Left lung (tissue), 10 donors: Measurements from ENCODE around the gene SLC41A3. TPM values are rescaled to one million over a fixed set of nuclear protein-coding genes. Genes with fewer than 3 reads are reported as not detected.
"Not testable (repeated sequence)": the region's sequence is repeated elsewhere in the genome, so short reads cannot be mapped to it uniquely, and the experiment has no call there.

ENCODE experiments used
- ATAC-seq: fragments of 200-7000 bp; cut with Tn5 transposase; one replicate; pipeline ENCODE4 v1.9.1; 2020; ENCODE audit warnings: moderate library complexity
- DNase-seq, 4 donors: peaks; one replicate each; pipeline ENCODE4 v3.0.0-alpha.2; 2013 to 2020
- H3K27ac ChIP-seq, 2 donors: fragments of 200-600 bp; sonication (generic) in 1 of 2; one replicate each; pipeline versions ENCODE4 v1.5.0 to v1.8.0; 2020 to 2021
- H3K27me3 ChIP-seq, 2 donors: fragments of 200-600 bp; sonication (generic) in 1 of 2; one replicate each; pipeline versions ENCODE4 v1.5.0 to v1.8.0; 2020 to 2021
- H3K36me3 ChIP-seq, 2 donors: fragments of 200-600 bp; sonication (generic) in 1 of 2; one replicate each; pipeline versions ENCODE4 v1.5.0 to v1.8.0; 2020 to 2021
- H3K4me1 ChIP-seq, 2 donors: fragments of 200-600 bp; one replicate each; pipeline ENCODE4 v1.8.0; 2021
- H3K4me3 ChIP-seq, 2 donors: fragments of 200-600 bp; sonication (generic) in 1 of 2; one replicate each; pipeline versions ENCODE4 v1.5.0 to v1.8.0; 2020 to 2021; ENCODE audit warnings: mild to moderate bottlenecking in 1 of 2
- H3K9me3 ChIP-seq, 2 donors: fragments of 200-600 bp; sonication (generic) in 1 of 2; one replicate each; pipeline versions ENCODE4 v1.5.0 to v1.8.0; 2020 to 2021
- intact Hi-C, 2 donors: fragments of 100-400 bp; cut with DNase I; formaldehyde crosslinking; loops; one replicate each; pipeline versions ENCODE4 v1.11.2 to v1.14.2; 2022
- polyA plus RNA-seq, 6 donors: library from polyadenylated mRNA; unstranded; fragments of 120-200 nt; gene quantifications; one replicate each; pipeline ENCODE4 v1.2.1, GENCODE V29; 2013; ENCODE audit not compliant: insufficient read length in 6 of 6
- total RNA-seq, 2 donors: library from RNA; stranded (reverse); fragmentation: NEBNext Ultra II Directional; extraction: Animal tissue kit (Norgen Biotek cat#: 25700); gene quantifications; one replicate each; pipeline ENCODE4 v1.2.1, GENCODE V29; 2021
- TF ChIP-seq, protein P1 (sequence below), 2 donors: fragments of 200-600 bp; sonication (generic) in 1 of 2; IDR thresholded peaks; one replicate each; pipeline versions ENCODE4 v1.5.0 to v1.8.0; 2021; ENCODE audit warnings: antibody characterized with exemption in 2 of 2
- donor health status: DM: no; HTN: yes; CAD: no.
- donor health status: DM: no; HTN: no; CAD: no.

The SLC41A3 gene
- total and polyA plus RNA-seq, 8 donors, result 35.1 to 69.5 (median 59.0) TPM

DNA sequence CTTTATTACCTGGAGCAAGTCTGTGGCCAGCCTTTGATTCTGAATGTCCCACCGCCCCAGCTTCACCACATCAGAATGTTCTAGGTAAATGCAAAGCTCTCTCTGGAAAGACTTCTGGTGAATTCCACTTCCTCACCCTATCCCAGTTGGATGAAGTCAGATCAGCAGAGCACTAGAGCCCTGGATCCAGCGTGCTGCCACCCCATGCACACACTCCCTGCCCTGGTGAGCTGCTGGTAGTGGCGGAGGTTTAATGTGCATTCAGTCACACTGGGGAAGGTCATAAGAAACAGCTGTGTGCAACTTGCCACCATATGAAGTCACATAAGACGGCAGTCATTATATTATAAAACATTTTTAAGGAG is 16.3 kb upstream of the SLC41A3 start:
- no peaks in the 10 kb centered on the region for H3K27me3 ChIP-seq
- intact Hi-C loops, result no loop called here
- no peak for ATAC-seq
- no peaks in the 10 kb centered on the region for H3K36me3 ChIP-seq
- no peak for DNase-seq
- H3K27ac ChIP-seq, result no peak overlapping the region
- no peaks in the 10 kb centered on the region for H3K4me1 ChIP-seq
- TF ChIP-seq, protein P1, sequence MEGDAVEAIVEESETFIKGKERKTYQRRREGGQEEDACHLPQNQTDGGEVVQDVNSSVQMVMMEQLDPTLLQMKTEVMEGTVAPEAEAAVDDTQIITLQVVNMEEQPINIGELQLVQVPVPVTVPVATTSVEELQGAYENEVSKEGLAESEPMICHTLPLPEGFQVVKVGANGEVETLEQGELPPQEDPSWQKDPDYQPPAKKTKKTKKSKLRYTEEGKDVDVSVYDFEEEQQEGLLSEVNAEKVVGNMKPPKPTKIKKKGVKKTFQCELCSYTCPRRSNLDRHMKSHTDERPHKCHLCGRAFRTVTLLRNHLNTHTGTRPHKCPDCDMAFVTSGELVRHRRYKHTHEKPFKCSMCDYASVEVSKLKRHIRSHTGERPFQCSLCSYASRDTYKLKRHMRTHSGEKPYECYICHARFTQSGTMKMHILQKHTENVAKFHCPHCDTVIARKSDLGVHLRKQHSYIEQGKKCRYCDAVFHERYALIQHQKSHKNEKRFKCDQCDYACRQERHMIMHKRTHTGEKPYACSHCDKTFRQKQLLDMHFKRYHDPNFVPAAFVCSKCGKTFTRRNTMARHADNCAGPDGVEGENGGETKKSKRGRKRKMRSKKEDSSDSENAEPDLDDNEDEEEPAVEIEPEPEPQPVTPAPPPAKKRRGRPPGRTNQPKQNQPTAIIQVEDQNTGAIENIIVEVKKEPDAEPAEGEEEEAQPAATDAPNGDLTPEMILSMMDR (IDR thresholded peaks at IDR 0.05), result no peak
- peaks cover 0 to 25% of the 10 kb centered on the region in 2 donors for H3K9me3 ChIP-seq
- no peak overlapping the region for H3K4me3 ChIP-seq

DNA sequence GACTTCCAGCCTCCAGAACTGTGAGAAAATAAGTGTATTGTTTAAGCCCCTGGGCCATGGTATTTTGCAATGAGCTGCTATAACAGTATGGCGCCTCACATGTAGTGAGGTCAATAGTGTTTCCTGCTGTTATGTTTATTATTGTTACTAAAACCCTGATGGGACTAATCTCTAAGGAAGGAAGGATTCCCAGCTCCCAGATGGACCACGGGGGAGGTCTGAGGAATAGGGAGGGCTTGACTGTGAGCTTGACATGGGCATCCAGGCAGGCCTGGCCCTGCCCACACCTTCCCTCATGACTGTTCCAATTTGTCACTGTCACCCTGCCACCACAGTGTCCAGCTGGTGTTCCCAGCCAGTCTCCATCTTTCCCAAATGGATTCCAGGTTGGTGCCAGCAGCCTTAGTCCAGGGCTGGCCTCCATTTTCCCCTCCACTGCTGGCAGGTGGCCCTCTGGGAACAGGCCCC is 14.5 kb upstream of the SLC41A3 start:
- DNase-seq (peak in 2 of 4 donors; percentile 13 to 45), ATAC-seq (no peak)
- H3K4me3 ChIP-seq, result no peak overlapping the region
- no peaks in the 10 kb centered on the region for H3K36me3 ChIP-seq
- peaks cover 0 to 34% of the 10 kb centered on the region in 2 donors for H3K9me3 ChIP-seq
- H3K27me3 ChIP-seq, result no peaks in the 10 kb centered on the region
- no peak overlapping the region for H3K27ac ChIP-seq
- TF ChIP-seq, protein P1 (IDR thresholded peaks at IDR 0.05), result no peak
- no peaks in the 10 kb centered on the region for H3K4me1 ChIP-seq
- intact Hi-C loops, result no loop called here

DNA sequence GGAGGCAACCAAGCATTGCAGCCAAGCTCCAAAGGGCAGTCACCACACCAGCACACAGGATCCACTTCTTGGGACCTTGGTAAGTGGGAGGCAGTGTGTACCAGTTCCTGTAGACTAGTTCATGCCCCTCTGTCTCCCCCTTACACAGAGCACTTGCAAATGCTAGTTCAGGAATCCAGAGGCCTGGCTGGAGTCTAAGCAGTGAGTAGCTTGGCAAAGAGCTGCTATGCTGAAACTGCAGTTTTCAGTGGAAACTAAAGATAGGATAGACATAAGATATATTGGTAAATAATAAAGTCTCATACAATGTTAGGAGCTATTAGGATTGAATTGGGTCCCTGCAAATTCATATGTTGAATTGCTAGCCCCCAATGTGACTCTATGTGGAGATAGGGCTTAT is 13.9 kb upstream of the SLC41A3 start:
- TF ChIP-seq, protein P1 (IDR thresholded peaks at IDR 0.05), result no peak
- Histone ChIP-seq H3K4me3 (no peak overlapping the region), H3K27ac (no peak overlapping the region), H3K36me3 (no peaks in the 10 kb centered on the region), H3K27me3 (no peaks in the 10 kb centered on the region), H3K9me3 (peaks cover 0 to 36% of the 10 kb centered on the region in 2 donors), H3K4me1 (no peaks in the 10 kb centered on the region)
- intact Hi-C loops, result no loop called here
- no peak for ATAC-seq
- DNase-seq, result peak in 2 of 4 donors; percentile 19 to 52

DNA sequence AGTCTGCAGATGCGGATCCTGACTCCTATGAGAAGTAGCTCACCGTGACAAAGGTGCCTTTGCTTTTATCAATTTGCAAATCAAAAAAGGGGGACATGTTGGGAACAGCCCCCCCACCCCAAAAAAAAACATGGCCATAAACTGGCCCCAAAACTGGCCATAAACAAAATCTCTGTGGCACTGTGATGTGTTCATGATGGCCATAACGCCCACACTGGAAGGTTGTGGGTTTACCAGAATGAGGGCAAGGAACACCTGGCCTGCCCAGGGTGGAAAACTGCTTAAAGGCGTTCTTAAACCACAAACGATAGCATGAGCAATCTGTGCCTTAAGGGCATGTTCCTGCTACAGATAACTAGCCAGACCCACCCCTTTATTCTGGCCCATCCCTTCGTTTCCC is 12.3 kb upstream of the SLC41A3 start:
- ATAC-seq, H3K4me1 ChIP-seq, intact Hi-C loops, H3K27me3 ChIP-seq, H3K36me3 ChIP-seq, H3K27ac ChIP-seq, DNase-seq, H3K4me3 ChIP-seq: not testable (repeated sequence)
- peaks cover 0 to 42% of the 10 kb centered on the region in 2 donors for H3K9me3 ChIP-seq

DNA sequence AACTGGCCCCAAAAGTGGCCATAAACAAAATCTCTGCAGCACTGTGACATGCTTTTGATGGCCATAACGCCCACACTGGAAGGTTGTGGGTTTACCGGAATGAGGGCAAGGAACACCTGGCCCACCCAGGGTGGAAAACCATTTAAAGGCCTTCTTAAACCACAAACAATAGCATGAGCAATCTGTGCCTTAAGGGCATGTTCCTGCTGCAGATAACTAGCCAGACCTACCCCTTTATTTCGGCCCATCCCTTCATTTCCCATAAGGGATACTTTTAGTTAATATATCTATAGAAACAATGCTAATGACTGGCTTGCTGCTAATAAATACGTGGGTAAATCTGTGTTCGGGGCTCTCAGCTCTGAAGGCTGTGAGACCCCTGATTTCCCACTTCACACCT is 8.2 kb upstream of the SLC41A3 start:
- H3K36me3 ChIP-seq, intact Hi-C loops: not testable (repeated sequence)

DNA sequence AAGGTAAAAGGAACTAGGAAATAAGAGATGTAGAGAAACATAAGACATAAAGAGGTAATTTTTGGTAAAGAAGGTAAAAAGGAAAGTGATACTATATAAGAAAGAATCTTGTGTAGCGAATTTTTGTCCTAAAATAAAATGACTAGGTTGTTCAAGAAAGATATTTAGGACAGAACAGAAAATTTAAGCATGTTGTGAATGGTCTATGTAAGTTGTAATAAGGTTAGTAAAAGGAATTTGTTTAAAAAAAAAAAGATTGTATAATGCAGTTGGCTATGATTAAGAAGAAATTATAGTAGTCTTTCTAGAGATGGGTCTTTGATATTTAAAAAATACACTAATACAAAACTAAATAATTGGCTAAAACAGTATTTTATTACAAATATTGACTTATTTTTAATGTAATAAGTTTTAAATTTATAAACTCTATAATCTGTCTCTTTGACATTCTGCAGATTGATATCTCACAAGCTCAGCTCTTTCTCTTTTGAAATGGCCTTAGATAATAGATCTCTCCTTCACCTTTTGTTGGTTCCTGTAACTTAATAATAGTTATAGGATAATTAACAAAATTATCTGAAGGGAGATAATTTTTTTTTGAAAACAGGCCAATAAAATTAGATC is 3.7 kb upstream of the SLC41A3 start:
- peaks cover 0 to 17% of the 10 kb centered on the region in 2 donors for H3K4me1 ChIP-seq
- H3K36me3 ChIP-seq, result no peaks in the 10 kb centered on the region
- H3K4me3 ChIP-seq, result no peak overlapping the region
- intact Hi-C loops, result no loop called here
- DNase-seq (no peak), ATAC-seq (no peak)
- H3K27ac ChIP-seq, result no peak overlapping the region
- TF ChIP-seq, protein P1 (IDR thresholded peaks at IDR 0.05), result no peak
- no peaks in the 10 kb centered on the region for H3K27me3 ChIP-seq
- peaks cover 0 to 6% of the 10 kb centered on the region in 2 donors for H3K9me3 ChIP-seq

More for the DNA sequence above, 8.2 kb upstream of the SLC41A3 start:
- not testable (repeated sequence) for H3K4me1 ChIP-seq, H3K4me3 ChIP-seq, H3K27me3 ChIP-seq, H3K27ac ChIP-seq, ATAC-seq, DNase-seq
- H3K9me3 ChIP-seq, result peaks cover 0 to 36% of the 10 kb centered on the region in 2 donors
